A172 (cell line): ENCODE data around the gene TLN1. TPM values are rescaled to one million over a fixed set of nuclear protein-coding genes. Genes with fewer than 3 reads are reported as not detected.

Experiments
- DNase-seq: peaks from one replicate; pipeline ENCODE4 v3.0.0-alpha.2; 2015; ENCODE audit warnings: low spot score
- total RNA-seq: library from RNA; depleted of rRNA; stranded (reverse); fragments of >200 nt; shearing (Covaris generic); gene quantifications from 2 replicates; pipeline ENCODE4 v1.2.3, GENCODE V29; 2014; rRNA removed

TLN1 gene
- 139 and 155 TPM in 2 replicates for total RNA-seq

- peak; percentile 96 for DNase-seq
Observed at GRCh38 chr9:35732185-35732799, at the start of gene TLN1, which contains the start of gene CREB3. TSS of gene TLN1 (minus strand) at chr9:35732195. CDS start at chr9:35725694, 6,501 bp downstream. TSS of gene CREB3 (plus strand) at chr9:35732666. CDS start at chr9:35732773, 107 bp downstream.

- no peak for DNase-seq
Observed at GRCh38 chr9:35781066-35781465, 49.1 kb upstream of the TLN1 start.

- DNase-seq = no peak
Observed at GRCh38 chr9:35778496-35778895, 46.5 kb upstream of the TLN1 start.

GRCh38 chr9:35776018-35776417, 44.0 kb upstream of the TLN1 start:
- no peak for DNase-seq

- DNase-seq = no peak
Observed at GRCh38 chr9:35774907-35775635, 43.1 kb upstream of the TLN1 start.

- peak; percentile 8 for DNase-seq
Observed at GRCh38 chr9:35771943-35772342, 39.9 kb upstream of the TLN1 start.

GRCh38 chr9:35771534-35771933, 39.5 kb upstream of the TLN1 start:
- no peak for DNase-seq

GRCh38 chr9:35771075-35771433, 39.1 kb upstream of the TLN1 start:
- DNase-seq = no peak

GRCh38 chr9:35769763-35770162, 37.8 kb upstream of the TLN1 start:
- DNase-seq = no peak

- no peak for DNase-seq
Observed at GRCh38 chr9:35767458-35767857, 35.5 kb upstream of the TLN1 start.

- no peak for DNase-seq
Observed at GRCh38 chr9:35766997-35767396, 35.0 kb upstream of the TLN1 start.

GRCh38 chr9:35763803-35764202, 31.8 kb upstream of the TLN1 start:
- DNase-seq = no peak

- DNase-seq = no peak
Observed at GRCh38 chr9:35763181-35763580, 31.2 kb upstream of the TLN1 start.

GRCh38 chr9:35760651-35761050, 28.7 kb upstream of the TLN1 start:
- peak; percentile 42 for DNase-seq

- DNase-seq = no peak
Observed at GRCh38 chr9:35759795-35760194, 27.8 kb upstream of the TLN1 start.

- DNase-seq = no peak
Observed at GRCh38 chr9:35758475-35759050, 26.6 kb upstream of the TLN1 start.

- no peak for DNase-seq
Observed at GRCh38 chr9:35757892-35758275, 25.9 kb upstream of the TLN1 start.

GRCh38 chr9:35757226-35757891, 25.4 kb upstream of the TLN1 start:
- DNase-seq = peak; percentile 60

GRCh38 chr9:35756275-35757225, 24.6 kb upstream of the TLN1 start:
- DNase-seq = peak; percentile 49

GRCh38 chr9:35755071-35755470, 23.1 kb upstream of the TLN1 start:
- no peak for DNase-seq

GRCh38 chr9:35754264-35754663, 22.3 kb upstream of the TLN1 start, which contains the start of gene MSMP:
TSS of gene MSMP (minus strand) at chr9:35754276. CDS start at chr9:35754129, 147 bp downstream.
- DNase-seq = no peak
